A549 treated with Mapracorat at 1 μM for 4 hours (cell line): Measurements from ENCODE around the gene TM9SF1. TPM values are rescaled to one million over a fixed set of nuclear protein-coding genes. Genes with fewer than 3 reads are reported as not detected.

Experiments
- total RNA-seq: library from RNA; stranded (reverse); fragments of 200-300 nt; extraction: Qiagen RNA extraction; gene quantifications from 5 replicates; pipeline ENCODE4 v1.2.3, GENCODE V29; 2022

The TM9SF1 gene
- total RNA-seq, 1 experiment from 2014 or later, result 59.6 TPM

Other genes with a start within 250 kb of the TM9SF1 start
- 42.8 to 50.0 TPM (median 43.6 TPM) in 5 replicates for gene DHRS4, start 241.7 kb downstream of the TM9SF1 start, total RNA-seq
- 25.5 to 34.0 TPM (median 29.6 TPM) in 5 replicates for gene DHRS4L2, start 206.5 kb downstream of the TM9SF1 start, total RNA-seq
- 0.35 to 0.74 TPM (median 0.53 TPM) in 5 replicates for gene CARMIL3, start 143.4 kb downstream of the TM9SF1 start, total RNA-seq
- not detected in 5 replicates for gene CPNE6, start 123.9 kb downstream of the TM9SF1 start, total RNA-seq
- gene PCK2, start 101.1 kb downstream of the TM9SF1 start, total RNA-seq, result 15.0 to 21.2 TPM (median 19.3 TPM) in 5 replicates
- 20.8 to 22.4 TPM (median 21.9 TPM) in 5 replicates for gene DCAF11, start 80.7 kb downstream of the TM9SF1 start, total RNA-seq
- gene NRL, start 80.5 kb downstream of the TM9SF1 start, total RNA-seq, result 0.56 to 1.1 TPM (median 0.84 TPM) in 5 replicates
- gene FITM1, start 64.8 kb downstream of the TM9SF1 start, total RNA-seq, result 0.13 to 0.19 TPM in 2 of 5 replicates, not detected in the others
- 159 to 187 TPM (median 162 TPM) in 5 replicates for gene PSME1, start 59.2 kb downstream of the TM9SF1 start, total RNA-seq
- 45.7 to 62.3 TPM (median 60.1 TPM) in 5 replicates for gene EMC9, start 53.9 kb downstream of the TM9SF1 start, total RNA-seq
- 151 to 185 TPM (median 159 TPM) in 5 replicates for gene PSME2, start 48.8 kb downstream of the TM9SF1 start, total RNA-seq
- gene RNF31, start 47.9 kb downstream of the TM9SF1 start, total RNA-seq, result 19.9 to 35.1 TPM (median 34.3 TPM) in 5 replicates
- gene IRF9, start 34.2 kb downstream of the TM9SF1 start, total RNA-seq, result 16.8 to 21.0 TPM (median 17.7 TPM) in 5 replicates
- gene REC8, start 23.4 kb downstream of the TM9SF1 start, total RNA-seq, result 3.3 to 6.5 TPM (median 5.3 TPM) in 5 replicates
- gene IPO4, start 6.6 kb downstream of the TM9SF1 start, total RNA-seq, result 72.5 to 89.6 TPM (median 84.6 TPM) in 5 replicates
- gene TSSK4, start 10.3 kb upstream of the TM9SF1 start, total RNA-seq, result not detected in 5 replicates
- 75.9 to 98.1 TPM (median 81.6 TPM) in 5 replicates for gene CHMP4A, start 18.0 kb upstream of the TM9SF1 start, total RNA-seq
- 29.1 to 34.2 TPM (median 30.7 TPM) in 5 replicates for gene MDP1, start 20.6 kb upstream of the TM9SF1 start, total RNA-seq
- 450 to 490 TPM (median 458 TPM) in 5 replicates for gene NEDD8, start 36.9 kb upstream of the TM9SF1 start, total RNA-seq
- gene GMPR2, start 37.5 kb upstream of the TM9SF1 start, total RNA-seq, result 54.1 to 66.3 TPM (median 57.2 TPM) in 5 replicates
- gene TINF2, start 47.2 kb upstream of the TM9SF1 start, total RNA-seq, result 34.4 to 39.3 TPM (median 36.4 TPM) in 5 replicates
- 0.89 to 1.9 TPM (median 1.4 TPM) in 5 replicates for gene TGM1, start 67.7 kb upstream of the TM9SF1 start, total RNA-seq
- gene RABGGTA, start 76.2 kb upstream of the TM9SF1 start, total RNA-seq, result 15.5 to 19.8 TPM (median 17.5 TPM) in 5 replicates
- 10.4 to 14.5 TPM (median 11.6 TPM) in 5 replicates for gene DHRS1, start 104.3 kb upstream of the TM9SF1 start, total RNA-seq
- gene NOP9, start 104.4 kb upstream of the TM9SF1 start, total RNA-seq, result 13.5 to 16.8 TPM (median 15.9 TPM) in 5 replicates
- 0.08 to 0.24 TPM (median 0.17 TPM) in 5 replicates for gene CIDEB, start 112.5 kb upstream of the TM9SF1 start, total RNA-seq
- 2.1 to 5.7 TPM (median 4.5 TPM) in 5 replicates for gene LTB4R2, start 114.7 kb upstream of the TM9SF1 start, total RNA-seq
- gene LTB4R, start 116.1 kb upstream of the TM9SF1 start, total RNA-seq, result 4.4 to 7.8 TPM (median 5.9 TPM) in 5 replicates
- not detected in 5 replicates for gene ADCY4, start 139.6 kb upstream of the TM9SF1 start, total RNA-seq
- not detected in 5 replicates for gene RIPK3, start 144.6 kb upstream of the TM9SF1 start, total RNA-seq
- gene NFATC4, start 172.7 kb upstream of the TM9SF1 start, total RNA-seq, result 0.16 to 0.42 TPM (median 0.18 TPM) in 5 replicates
- gene NYNRIN, start 203.6 kb upstream of the TM9SF1 start, total RNA-seq, result 0.23 to 0.36 TPM (median 0.29 TPM) in 5 replicates
- 0.77 to 1.2 TPM (median 1.1 TPM) in 5 replicates for gene CBLN3, start 234.2 kb upstream of the TM9SF1 start, total RNA-seq
- 21.5 to 27.2 TPM (median 26.8 TPM) in 5 replicates for gene KHNYN, start 234.5 kb upstream of the TM9SF1 start, total RNA-seq
- 42.7 to 53.0 TPM (median 45.8 TPM) in 5 replicates for gene SDR39U1, start 247.3 kb upstream of the TM9SF1 start, total RNA-seq